ENCODE measurements around the gene MRPL46.

GRCh38 chr15:88506628-88507027 is 39.4 kb upstream of the MRPL46 start:
- TF ChIP-seq CTCF (conservative IDR thresholded peaks at IDR 0.05; ENCODE audit: low read length), result no peak
- no peak for TF ChIP-seq EZH2phosphoT487 (IDR thresholded peaks at IDR 0.05; ENCODE audit: borderline replicate concordance)

Data from Loucy (cell line).